IPS-NIHi7 (cell line): ENCODE data around the gene FRMD7.
"Not testable (repeated sequence)": the region's sequence is repeated elsewhere in the genome, so short reads cannot be mapped to it uniquely, and the experiment has no call there.

Source experiments
- DNase-seq: peaks from one replicate; pipeline ENCODE4 v3.0.0; 2012; ENCODE audit warnings: mixed read lengths; ENCODE audit errors: extremely low spot score

FRMD7 gene

GRCh38 chrX:132093239-132093860 is 34.5 kb downstream of the FRMD7 start:
- DNase-seq: no peak

DNA sequence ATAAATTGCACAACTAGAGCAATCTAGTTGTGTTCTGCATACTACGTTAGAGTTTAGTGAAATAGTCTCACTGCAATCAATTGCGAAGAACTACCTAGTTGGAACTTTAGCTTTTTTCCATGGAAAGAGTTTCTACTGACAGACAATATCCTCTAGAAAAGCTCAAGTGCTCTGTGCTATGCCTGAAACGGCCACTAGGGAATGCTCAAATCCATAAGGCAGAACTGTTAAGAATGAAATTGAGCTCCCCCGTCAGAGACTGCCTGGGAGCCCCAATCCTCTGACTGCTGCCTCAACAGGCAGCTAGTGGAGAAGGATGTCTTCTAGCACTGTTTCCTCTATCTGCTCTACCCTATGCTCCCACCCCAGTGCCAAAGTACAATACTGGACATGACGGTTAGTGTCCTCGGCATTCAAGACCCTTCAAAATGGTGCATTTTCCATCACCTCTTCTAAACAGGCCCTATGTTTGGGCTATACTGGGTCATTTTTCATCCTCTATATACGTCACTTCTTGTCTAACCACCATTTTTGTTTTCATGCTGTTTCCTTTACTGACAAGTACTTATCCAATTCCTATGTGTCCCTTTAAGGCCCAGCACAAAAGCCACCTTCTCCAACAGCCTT is 35.3 kb downstream of the FRMD7 start:
- DNase-seq: peak; percentile 89

DNA sequence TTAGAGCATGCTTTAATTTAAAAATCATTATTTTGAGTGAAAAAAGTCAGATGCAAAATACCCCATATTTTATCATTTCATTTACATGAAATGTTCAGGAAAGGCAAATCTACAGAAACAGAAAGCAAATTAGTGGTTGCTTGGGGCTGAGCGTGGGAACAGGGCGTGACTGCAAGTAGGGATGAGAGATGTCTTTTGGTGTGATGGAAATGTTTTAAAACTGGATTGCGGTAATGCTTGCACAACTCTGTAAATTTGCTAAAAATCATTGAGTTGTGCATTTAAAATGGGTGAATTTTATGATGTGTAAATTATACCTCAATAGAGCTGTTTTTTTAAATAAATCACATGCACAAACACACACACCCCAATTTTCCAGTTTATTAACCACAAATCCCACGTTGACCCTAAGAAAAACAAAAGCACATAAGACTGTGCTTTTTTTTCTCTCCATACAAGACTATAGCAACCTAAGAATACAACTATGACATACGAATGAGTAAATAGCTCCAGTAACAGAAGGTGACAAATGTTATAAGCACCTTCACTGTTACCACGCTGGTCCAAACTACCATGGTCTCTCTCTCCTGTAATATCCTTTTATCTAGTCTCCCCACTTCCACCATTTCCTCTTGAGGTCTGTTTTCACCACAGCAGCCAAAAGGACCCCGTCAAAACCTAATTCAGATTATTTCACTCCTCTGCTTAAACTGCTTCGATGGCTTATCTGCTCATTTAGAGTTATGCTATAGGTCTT is 37.2 kb downstream of the FRMD7 start:
- no peak for DNase-seq

DNA sequence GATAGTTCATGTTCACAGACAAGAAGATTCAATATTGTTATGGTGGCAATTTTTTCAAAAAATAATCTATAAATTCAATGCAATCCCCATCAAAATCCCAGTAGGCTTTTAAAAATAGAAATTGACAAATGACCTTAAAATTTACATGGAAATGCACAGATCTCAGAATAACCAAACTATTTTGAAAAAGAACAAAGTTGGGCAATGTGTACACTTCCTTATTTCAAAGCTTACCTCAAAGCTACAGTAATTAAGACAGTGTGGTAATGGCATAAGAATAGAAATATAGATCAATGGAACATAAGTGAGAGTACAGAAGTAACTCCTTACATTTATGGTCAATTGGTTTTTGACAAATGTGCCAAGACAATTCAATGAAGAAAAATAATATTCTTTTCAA is 39.0 kb downstream of the FRMD7 start:
- DNase-seq: no peak

DNA sequence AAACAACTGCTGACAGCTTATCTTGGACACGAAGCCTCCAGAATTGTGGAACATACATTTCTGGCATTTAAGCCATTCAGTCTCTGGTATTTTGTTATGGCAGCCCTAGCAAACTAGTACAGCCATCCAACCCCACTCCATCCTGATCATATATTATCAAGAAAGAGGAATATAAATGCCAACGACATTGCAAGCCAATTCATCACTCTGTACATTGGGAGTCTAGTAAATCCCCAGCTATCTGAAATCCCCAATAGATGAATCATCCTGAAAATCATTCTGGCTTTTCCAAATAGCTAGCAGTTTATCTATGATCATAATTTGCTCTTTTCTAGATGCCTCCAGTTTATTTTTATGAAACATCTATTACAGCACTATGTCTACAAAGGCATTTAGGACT is 41.1 kb downstream of the FRMD7 start:
- no peak for DNase-seq

GRCh38 chrX:132085786-132086185 is 42.0 kb downstream of the FRMD7 start:
- DNase-seq: no peak

- DNase-seq: no peak
Observed at GRCh38 chrX:132077912-132078311, 49.9 kb downstream of the FRMD7 start.

GRCh38 chrX:132077414-132077813 is 50.4 kb downstream of the FRMD7 start:
- no peak for DNase-seq

GRCh38 chrX:132071254-132071653 is 56.6 kb downstream of the FRMD7 start:
- DNase-seq: peak; percentile 26

DNA sequence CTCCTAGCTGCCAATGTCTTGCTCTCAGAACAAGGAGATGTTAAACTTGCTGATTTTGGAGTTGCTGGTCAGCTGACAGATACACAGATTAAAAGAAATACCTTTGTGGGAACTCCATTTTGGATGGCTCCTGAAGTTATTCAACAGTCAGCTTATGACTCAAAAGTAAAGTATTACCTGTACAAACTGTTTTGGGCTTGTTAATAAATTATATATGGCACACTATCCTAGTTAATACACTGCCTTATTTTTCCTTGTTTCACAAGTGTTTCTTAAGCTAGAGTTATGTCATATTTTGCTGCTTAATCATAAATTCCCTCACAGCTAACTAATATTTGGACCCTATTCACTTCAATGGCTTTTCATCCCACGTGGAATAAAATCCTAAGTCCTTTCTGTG is 59.4 kb downstream of the FRMD7 start:
- DNase-seq: no peak

GRCh38 chrX:132063862-132064261 is 64.0 kb downstream of the FRMD7 start:
- DNase-seq: no peak

DNA sequence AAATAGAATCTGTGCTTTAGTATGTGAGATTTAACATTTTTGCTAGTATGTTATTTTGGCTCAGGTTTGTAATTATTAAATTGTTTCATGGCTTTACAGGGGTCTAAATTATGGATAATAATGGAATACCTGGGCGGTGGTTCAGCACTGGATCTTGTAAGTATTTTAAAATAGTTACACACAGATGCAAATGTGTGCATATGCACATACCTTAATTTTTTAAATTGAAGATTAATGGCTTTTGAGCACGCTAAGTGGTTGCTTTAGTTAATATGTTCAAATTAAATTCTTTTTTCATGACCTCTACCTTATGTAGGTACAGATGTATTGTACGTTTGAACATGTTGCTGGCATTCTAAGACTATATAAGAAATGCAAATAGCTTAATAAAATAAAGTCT is 64.5 kb downstream of the FRMD7 start:
- DNase-seq: no peak

DNA sequence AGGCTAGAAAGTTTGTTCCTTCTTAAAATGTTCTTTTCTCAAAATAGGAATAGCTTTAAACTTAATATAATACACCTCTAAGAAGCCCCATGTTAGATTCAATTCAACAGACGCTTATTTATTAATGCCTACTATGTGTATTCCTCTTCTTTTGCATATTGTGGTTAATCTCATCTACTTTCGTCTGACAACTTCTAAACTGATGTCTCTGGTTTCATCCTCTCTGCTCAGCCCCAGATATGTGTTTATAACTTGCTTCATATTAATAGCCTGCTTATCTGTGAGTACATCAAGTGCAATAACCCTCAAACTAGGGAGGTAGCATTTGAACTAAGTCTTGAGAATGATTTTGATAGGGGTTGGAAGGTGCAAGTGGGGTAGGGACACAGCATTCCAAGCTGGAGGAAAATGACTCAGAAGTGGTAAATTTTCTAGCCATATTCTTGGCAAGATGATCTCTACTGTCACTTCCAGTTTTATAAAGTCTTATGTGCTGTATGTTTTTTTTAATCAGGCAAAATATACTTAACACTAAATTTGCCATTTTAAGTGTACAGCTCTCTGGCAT is 67.8 kb downstream of the FRMD7 start:
- no peak for DNase-seq

GRCh38 chrX:132058975-132059374 is 68.8 kb downstream of the FRMD7 start:
- DNase-seq: no peak

- DNase-seq: no peak
Observed at GRCh38 chrX:132058050-132058449, 69.8 kb downstream of the FRMD7 start.

- not testable (repeated sequence) for DNase-seq
Observed at GRCh38 chrX:132051778-132052177, 76.0 kb downstream of the FRMD7 start.

DNA sequence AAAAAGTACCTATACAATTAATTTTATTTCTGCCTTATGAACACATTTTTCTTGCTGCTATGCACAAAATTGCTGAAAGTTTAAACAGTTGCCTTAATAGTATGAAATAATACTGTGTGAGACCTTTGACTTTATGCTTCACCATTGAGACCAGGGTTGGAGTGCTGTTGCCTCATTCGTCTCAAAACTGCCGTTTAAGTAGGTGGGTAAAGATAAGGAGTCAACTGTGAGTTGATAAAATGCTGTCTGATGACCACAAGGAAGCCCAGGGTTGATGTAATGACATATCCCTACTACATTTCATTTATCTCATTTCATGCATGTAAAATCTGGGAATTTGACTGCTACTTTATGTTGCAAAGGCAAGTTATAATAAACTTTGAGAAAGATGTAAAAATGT is 81.3 kb downstream of the FRMD7 start:
- no peak for DNase-seq

DNA sequence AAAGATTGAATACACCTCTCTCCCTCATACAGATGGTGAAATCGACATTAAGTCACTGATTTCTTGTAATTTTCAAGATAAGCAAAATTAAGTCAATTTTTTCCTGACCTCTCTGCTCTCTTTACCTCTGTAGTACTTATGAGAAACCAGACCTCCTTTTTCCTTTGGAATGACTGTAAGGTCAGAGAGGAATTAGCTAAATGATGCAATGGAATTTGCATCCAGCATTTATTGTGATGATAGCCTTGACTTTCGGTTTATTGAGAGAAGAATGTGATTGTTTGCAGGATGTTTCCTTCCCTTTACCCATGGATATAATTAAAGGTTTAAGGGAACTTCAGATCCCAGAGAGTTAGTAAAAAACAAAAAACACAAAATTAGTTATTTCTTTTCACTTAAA is 82.4 kb downstream of the FRMD7 start:
- DNase-seq: no peak

- DNase-seq: no peak
Observed at GRCh38 chrX:132044953-132045352, 82.9 kb downstream of the FRMD7 start.

DNA sequence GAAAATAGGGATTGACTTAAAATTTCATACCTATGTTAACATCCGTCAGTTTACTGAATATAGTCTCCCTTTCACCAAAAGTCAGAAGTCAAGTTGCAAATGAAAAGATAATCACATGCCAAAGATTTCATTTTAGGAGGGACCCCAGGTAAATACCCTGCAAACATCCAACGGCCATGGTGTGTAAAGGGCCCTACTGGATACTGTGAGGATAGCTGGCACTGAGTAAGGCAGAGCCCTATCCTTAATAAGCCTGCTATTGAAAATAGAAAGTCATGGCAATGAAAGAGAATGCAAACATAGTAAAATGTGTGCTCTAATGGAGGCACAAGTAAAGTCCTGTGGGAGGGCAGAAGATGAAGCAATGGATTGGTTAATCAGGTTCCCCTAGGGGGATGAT is 83.8 kb downstream of the FRMD7 start:
- no peak for DNase-seq

GRCh38 chrX:132041015-132041414 is 86.8 kb downstream of the FRMD7 start:
- DNase-seq: peak; percentile 33

DNA sequence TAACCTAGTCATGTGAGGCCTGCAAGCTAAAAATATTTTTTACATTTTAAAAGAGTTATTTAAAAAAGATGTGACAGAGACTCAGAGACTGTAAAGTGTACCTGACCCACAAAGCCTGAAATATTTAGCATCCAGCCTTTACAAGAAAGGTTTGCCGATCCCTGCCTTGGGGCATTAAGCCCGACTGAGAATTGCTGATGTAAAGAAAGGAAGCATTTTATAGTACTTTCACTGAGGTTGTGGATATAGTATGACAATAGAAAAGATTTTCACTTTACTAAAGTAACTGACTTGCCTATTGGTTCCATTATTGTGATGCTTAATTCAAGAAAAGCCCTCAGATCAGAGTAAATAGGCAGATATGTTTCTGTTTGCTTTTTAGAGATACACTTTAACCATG is 87.8 kb downstream of the FRMD7 start:
- no peak for DNase-seq

DNA sequence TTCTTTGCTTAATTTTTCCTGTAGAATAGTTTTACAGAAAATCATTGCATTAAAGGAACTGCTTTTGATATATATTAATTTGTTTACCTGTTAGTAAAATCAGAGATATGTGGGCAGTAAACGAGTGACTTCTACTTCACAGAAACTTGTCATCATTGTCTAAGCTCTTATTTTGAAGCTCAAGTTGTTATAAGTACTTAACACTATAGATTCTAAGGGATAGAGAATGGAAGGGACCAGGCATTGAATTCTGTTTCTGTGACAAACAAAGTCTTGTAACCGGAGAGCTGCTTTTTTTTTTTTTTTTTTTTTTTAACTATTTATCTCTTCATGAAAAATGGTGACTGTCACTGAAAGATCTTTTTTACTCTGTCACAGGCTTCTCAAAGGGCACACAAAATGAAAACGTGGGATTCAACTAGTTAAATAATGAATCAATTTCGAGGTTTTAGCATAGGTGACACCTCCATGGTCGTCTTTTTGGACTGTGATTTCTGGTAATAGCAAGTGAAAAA is 90.3 kb downstream of the FRMD7 start:
- DNase-seq: no peak
